HG03095 (cell line): ENCODE measurements around the gene CLINT1.

ENCODE experiments used
- ATAC-seq: cut with Tn5 transposase; IDR thresholded peaks from one replicate; pipeline ENCODE4 v1.9.1; 2021; ENCODE audit warnings: moderate library complexity; ENCODE audit not compliant: unreplicated experiment

CLINT1 gene

DNA sequence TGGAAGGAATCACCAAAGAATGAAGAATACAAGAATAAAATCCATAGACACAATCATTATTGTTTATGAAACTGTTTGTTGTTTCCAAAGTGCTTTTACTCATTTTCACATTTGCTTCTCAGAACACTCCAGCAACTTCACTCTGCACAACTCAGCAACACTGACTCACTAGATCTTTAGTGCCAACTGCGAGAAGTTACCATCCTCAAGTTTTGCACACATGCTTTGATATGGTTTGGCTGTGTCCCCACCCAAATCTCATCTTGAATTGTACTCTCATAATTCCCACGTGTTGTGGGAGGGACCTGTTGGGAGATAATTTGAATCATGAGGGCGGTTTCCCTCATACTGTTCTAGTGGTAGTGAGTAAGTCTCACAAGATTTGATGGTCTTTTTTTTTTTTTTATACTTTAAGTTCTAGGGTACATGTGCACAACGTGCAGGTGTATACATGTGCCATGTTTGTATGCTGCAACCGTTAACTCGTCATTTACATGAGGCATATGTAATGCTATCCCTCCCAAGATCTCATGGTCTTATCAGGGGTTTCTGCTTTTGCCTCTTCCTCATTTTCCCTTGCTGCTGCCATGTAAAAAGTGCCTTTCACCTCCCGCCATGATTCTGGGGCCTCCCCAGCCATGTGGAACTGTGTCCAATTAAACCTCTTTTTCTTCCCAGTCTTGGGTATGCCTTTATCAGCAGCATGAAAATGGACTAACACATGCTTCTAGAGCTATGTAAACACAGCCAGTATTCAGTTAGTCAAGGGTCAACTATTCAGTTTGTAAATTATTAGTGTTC lies 36.9 kb downstream of the CLINT1 start:
- ATAC-seq, result no peak

DNA sequence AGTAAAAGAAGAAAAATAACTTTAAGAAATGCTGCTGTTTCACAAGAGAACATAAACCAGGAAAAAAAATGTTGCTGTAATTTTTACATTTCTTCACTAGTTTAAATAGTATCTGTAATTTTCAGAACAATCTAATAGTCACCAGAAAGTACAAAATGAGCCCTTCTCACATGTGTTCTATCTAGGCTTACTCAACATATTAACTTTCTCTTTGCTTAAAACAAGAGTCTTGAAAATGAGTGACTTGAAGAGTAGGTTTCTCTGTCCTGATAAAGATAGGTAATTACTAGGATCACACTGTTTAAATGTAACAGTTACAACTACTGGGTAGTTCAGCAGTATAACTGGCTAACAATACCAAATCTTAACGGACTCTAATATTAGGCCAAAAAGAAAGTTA lies 37.5 kb downstream of the CLINT1 start:
- ATAC-seq, result no peak

DNA sequence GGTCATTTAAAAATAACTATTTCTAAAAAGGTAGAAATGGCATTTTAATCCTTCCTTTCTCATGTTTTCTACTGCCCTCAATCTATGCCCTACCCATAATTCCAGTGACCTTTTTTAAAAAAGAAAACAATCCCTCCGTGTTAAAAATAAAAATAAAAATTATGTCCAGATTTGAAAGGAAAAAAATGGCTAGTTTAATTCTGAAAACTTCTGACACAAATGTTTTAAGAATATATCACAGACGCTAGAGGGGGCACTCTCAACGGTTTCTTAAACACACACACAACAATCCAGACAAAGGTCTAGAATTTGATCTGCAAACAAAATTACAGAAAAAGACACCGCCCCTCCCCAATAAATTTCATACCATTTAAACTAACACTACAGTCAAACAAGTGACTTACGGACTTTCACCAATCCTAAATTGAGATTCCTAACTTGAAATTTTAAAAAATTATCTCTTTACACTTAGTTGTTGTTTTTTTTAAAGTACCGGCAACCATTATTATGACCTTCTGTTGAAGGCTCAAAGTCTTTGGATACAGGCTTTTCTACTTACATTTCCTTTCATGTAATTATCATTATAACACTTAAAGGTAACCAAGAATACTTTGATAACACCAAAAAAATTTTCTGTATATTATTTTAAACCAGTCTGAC lies 38.2 kb downstream of the CLINT1 start:
- ATAC-seq, result no peak

DNA sequence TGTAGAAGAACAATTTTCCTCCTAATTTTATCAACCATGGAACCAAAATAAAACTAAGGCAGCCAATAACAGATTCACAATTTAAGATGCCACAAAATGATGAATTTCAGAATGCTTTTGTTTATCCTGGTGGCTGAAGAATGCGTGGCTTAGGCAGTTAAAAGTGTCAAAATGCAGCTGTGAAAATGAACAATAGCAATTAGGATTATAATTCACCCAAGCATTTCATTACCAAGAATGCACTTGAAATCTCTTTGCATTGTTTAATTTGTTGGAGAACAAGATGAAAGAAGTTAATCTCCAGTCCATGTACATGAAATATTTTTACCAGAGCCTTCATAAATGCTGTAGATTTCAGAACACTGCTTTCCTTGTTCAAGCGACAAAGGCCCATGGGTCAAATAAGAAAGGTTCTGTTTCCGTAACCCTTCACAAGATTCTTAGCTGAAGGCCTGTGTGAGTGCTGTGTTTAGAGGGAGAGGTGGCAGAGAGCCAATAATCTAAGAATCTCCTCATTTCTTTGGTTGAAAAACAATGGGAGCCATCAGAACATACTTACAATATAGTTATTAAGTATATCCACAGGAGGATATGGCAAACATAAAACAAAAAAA lies 39.3 kb downstream of the CLINT1 start:
- ATAC-seq, result no peak

DNA sequence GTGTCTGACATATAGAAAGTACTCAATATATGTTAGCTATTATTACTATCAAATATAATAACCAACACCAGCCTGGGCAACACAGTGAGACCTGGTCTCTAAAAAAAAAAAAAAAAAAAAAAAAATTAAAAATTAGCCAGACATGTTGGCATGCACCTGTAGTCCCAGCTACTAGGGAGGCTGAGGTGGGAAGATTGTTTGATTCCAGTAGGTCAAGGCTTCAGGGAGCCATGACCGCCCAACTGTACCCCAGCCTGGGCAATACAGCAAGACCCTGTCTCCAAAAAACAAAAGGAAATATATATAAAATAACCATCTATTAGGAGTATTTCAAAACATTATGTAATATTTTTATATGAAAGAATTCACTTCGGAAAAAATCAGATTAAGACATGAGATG lies 40.6 kb downstream of the CLINT1 start:
- no peak for ATAC-seq

DNA sequence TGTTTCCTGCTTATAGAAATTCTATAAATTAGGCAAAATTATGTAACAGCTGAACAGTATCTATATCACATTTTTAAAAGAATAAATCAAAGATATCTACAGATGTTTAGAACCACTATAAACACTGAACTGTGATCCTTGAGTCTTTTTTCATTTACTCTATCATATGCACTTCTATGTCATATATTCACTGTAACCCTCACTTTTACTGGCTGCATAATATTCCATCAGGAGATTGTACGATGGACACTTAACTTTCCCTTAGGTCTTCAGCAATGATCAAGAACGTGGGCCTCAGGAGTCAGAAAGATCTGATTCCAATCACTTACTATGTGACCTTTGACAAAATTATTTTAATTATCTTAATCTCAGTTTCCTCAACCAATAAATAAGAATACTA lies 41.0 kb downstream of the CLINT1 start:
- no peak for ATAC-seq

DNA sequence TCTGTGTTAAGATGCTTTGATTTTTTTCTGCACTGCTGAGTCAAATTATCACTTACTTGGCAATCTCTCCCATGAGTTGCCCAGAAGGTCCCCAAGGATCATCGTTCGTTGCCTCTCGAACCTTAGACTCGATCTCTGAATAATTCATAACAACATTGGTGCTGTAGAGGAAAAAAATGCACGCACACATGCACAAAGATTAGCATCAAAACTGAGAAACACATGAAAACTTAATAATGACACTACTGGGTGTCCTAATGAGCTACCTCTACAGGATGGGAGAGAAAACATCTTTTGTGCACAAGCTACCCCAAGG lies 41.6 kb downstream of the CLINT1 start:
- ATAC-seq, result no peak

DNA sequence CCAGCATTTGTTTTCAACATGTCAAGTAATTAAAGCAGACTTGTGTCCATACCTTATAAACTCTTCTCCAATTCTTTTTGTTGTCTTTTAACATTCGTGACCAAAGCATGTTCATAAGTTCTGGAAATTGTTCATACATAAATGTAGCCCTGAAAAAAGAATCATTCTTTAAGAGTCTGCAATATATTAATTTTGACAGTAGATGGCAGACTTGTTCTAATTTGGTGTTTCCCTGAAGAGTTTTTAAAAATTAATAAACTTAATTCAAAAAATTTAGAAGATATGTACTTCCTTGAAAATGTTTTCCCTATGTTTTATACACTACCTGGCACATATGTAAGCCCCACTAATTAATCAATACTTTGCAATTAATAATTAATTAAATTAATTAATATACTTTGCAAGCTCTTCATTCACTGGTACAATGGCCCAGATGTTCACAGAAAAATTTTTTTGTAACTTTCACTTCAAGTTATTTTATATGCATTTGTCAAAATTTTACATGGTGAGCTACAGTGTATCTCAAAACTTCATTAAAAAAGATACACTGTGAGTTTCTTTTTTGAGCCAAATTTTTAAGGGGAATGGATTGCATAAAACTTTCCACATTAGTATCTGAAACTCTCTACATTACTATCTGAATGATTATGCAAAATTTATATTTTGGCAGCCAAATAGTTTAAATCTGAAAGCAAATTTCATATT lies 42.1 kb downstream of the CLINT1 start:
- no peak for ATAC-seq

DNA sequence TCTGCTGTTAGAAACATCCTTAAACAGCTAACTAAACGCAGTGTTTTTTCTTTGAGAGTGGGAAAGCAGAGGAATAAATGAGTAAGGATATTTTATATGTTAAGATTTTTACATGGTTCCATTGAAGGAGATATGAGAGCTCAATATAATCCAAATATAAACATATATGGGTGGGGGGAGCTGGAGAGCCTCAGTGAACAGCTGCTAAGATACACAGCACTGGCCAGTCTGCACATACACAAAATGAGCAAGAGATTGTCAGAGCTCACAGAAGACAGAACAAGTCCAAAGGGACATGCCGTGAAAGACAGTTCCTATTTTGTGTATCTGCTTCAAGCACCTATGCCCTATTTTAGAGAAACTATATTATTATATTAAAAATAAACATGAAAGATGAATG lies 46.9 kb downstream of the CLINT1 start:
- no peak for ATAC-seq

DNA sequence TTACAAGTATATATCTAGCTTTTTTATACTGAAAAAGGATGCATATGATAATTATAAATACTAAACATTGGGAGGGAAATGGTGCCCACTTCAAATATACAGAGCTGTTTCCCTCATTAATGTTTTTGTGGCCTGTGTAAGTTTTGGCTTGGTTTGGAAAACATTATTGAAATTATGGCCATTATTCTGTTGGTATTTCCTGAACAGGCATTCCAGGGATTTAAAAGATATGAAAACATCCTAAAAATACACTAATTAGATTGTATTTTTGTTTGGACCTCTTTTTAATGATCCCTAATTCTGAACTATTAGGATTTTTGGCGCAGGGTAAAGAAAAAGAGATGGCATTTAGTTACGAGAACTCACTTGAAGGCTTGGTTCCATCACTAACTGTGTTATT lies 50.9 kb downstream of the CLINT1 start:
- no peak for ATAC-seq

DNA sequence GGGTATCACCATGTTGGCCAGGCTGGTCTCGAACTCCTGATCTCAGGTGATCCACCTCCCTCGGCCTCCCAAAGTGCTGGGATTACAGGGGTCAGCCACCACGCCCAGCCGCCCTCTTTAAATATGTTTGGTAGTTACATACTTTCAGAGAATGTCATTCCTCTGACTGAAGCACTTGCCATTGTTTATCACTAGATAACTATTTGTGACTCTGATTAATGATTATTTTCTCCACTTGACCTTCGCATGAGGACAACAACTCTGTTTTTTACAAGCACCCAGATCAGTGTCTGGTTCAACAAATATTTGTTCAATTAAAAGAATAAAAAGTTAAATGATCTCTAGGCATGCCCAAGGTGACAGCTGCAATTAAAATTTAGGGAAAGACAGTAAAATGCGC lies 56.2 kb downstream of the CLINT1 start:
- ATAC-seq, result no peak

DNA sequence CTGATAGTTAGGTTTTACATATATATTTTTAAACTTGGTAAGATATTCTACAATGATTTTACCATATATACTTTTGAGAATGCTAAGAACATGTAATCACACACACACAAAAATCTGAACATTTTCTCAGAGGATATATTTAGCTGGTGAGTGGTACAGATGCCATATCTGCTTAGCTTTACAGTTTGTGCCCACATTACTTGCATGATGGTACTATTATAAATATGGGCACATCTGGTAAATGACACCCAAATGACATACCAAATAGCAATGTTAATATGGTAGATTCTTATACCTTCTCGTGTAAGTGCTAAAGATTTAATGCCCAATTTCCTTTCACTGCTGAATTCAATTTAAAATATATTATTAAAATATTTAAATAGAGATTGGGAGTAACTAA lies 58.8 kb downstream of the CLINT1 start:
- ATAC-seq, result no peak

DNA sequence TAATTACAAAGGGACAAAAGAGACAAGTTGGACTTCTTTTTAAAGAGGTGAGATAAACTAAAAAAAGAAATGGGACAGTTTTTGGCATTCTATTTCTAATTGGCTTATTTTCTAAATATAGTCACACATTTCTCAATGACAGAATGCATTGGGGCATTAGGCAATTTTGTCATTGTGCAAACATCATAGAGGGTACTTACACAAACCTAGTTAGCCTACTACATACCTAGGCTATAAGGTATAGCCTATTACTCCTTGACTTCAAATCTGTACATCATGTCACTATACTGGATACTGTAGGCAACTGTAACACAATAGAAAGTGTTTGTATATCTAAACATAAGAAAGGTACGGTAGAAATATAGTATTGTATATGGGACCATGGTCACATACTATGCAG lies 59.4 kb downstream of the CLINT1 start:
- ATAC-seq, result no peak

DNA sequence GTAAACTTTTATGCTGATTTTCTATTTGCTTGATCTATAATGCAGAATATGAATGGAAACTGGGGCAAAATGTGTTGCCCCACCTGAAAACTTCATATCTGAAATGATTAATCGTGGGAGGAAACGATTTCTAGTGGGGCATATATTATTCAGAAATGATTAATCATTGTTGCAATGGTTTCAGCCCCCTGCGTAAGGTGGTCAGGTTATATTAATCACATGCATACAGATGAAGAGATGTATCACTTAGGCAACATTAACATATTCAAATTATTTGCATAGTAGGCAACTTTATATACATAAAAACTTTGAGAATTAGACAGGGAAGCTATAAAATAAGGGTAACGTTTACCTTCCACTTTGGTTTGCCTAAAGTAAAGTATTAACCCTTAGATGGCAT lies 65.6 kb downstream of the CLINT1 start:
- ATAC-seq, result no peak

DNA sequence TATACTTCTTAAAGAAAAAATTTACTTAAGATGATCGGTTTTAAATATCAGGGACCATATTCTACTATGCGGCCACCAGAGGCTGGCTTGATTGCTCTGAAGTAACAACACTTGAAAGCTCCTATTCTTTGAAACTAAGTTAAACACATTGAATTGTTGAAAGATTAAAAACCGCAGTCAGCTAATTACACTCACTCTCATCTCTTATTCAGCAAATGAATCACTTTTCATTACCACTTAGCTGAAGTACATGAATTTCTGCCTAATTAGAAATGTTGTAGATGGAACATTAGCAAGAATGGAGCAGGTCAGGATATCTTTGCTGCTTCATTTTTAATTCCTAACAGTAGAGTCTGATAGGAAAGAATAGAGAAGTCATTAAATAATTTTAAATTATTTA lies 73.1 kb downstream of the CLINT1 start:
- ATAC-seq, result no peak

DNA sequence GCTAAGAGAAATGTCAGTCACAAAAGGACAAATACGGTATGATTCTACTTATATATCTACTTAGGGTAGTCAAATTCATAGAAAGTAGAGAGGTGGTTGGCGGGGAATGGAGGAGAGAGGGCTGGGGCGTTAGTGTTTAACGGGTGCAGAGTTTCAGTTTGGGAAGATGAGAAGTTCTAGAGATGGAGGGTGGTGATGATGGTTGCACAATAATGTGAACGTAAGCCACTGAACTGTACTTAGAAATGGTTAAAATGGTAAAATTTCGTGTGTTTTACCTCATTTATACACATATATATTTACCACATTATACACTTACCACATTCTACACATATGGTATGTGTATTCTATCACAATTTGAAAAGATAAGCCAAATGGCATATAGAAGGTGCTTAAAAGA lies 79.7 kb downstream of the CLINT1 start:
- no peak for ATAC-seq

DNA sequence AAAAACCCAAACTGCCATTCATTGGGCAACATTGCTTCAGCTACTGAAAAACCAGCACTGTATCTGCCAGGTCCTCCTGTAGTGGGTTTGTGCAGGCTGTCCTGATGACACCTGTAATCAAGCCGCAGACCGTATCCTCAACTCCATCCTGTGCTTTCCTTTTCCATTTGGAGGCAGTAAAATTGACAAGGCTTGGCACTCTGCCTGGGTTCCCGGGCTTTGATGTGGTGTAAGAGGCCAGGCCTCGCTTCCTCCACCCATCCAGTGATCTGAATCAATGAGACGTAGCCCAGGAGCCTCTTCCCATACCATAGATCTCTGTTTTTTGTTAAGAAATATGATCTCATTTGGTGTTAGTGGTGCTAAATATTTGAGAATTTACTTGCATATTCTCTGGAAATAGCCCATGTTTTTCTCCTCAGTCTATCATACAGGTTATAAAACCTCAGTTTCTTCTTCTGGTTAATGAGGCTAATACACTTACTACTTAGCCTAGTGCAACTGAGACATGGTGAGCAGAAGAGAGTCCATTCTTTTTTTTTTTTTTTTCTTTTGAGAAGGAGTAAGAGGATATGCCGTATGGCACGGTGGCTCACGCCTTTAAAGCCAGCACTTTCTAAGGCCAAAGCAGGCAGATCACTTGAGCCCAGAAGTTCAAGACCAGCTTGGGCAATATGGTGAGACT lies 80.7 kb downstream of the CLINT1 start:
- no peak for ATAC-seq

DNA sequence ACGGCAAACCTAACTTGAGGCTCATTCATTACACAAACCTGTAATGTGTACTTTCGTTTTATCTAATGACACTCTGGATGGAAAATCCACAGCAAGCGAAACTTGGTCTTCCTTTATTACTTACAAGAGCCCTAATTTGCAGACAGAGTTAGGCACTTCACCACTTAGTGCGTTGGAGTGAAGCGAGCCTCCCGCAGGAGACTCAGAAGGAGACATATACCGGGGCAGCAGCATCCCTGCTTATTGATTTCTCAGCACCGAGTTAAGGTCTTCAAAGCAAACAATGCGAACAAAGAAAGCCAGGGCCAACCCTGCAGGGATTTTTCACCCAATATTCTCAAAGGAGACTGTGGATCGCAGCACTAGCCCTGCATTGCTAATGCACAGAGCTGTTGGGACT lies 86.8 kb downstream of the CLINT1 start:
- no peak for ATAC-seq

DNA sequence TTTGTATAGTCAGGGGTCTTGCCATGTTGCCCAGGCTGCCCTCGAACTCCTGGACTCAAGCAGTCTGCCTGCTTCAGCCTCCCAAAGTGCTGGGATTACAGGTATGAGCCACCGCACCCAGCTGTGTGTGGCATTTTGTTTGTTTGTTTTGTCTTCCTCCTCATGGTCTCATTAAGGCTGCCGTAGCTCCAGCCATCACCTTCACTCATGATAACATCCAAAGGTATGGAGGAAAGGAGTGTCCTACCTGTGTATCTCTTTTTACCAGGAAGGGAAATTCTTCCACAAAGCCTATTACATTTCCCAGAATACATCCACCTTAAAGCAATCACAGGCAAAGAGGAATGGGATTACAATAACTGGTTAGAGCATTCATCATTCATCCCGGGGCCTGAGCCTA lies 88.3 kb downstream of the CLINT1 start:
- no peak for ATAC-seq

DNA sequence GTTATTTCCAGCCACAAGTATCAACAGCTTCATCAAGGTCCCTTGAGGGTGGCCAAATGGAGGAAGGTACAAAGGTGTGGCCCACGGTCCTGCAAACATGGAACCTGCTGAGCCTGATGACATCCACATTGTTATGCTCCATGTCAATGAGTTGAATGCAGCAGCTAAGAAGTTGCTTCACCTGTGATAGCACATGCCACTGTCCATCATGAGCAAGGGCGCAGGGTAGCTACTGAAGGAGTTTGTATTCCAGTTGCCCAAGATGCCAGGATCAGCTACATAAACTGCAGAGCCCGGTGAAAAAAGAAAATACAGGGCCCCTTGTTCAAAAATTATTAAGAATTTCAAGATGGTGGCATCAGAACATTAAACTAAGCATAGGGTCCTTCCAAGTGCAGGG lies 91.3 kb downstream of the CLINT1 start:
- ATAC-seq, result no peak

DNA sequence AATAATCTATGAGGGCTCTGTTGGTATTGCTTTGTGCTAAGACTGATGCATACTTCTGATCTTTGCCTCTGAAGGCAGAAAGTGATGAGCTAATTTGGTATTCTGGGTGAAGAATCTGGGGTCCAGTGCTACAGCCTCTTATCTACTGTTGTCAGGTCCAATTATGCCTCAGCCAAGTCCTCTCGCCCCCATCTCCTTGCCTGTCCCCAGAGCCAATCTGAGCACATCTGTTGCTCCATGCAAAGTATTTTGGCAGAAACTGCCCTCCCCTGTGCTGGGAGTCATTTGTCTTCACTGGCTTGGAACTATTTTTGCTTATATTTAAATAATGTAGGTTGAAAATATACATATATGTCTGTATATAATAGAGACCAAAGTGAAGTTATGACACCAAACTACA lies 92.0 kb downstream of the CLINT1 start:
- ATAC-seq, result no peak
